Activated naive CD4-positive, alpha-beta T cell treated with anti-CD3 and anti-CD28 coated beads for 36 hours (primary cell): ENCODE measurements around the gene DSCAML1. TPM values are rescaled to one million over a fixed set of nuclear protein-coding genes. Genes with fewer than 3 reads are reported as not detected.

Source experiments
- CTCF ChIA-PET: fragments of 350-600 bp; sonication (Branson Sonifier 250); formaldehyde crosslinking; loops from one replicate; lab custom pipeline; 2021; ENCODE audit warnings: antibody characterized with exemption; lab: Charles Lee
- DNase-seq: peaks from one replicate; pipeline ENCODE4 v3.0.0-alpha.2; 2020
- H3K27ac Mint-ChIP-seq: one replicate; pipeline ENCODE4 v1.8.0; 2021; ENCODE audit warnings: mild to moderate bottlenecking, mixed read lengths
- H3K27me3 Mint-ChIP-seq: one replicate; pipeline ENCODE4 v1.8.0; 2021; ENCODE audit warnings: low read depth, mixed read lengths
- H3K36me3 Mint-ChIP-seq: one replicate; pipeline ENCODE4 v1.8.0; 2021; ENCODE audit warnings: low read depth, mixed read lengths
- H3K4me1 Mint-ChIP-seq: one replicate; pipeline ENCODE4 v1.8.0; 2021; ENCODE audit warnings: low read depth, mixed read lengths
- H3K4me3 Mint-ChIP-seq: one replicate; pipeline ENCODE4 v1.8.0; 2021; ENCODE audit warnings: mild to moderate bottlenecking, moderate library complexity, mixed read lengths
- H3K9me3 Mint-ChIP-seq: one replicate; pipeline ENCODE4 v1.8.0; 2021; ENCODE audit warnings: mixed read lengths
- intact Hi-C: fragments of 100-400 bp; cut with micrococcal nuclease; formaldehyde crosslinking; loops from one replicate; pipeline ENCODE4 v1.15.1; 2023
- total RNA-seq, 2 experiments: library from RNA; stranded (reverse); gene quantifications; one replicate each; pipeline ENCODE4 v1.2.3, GENCODE V29; 2021

Gene DSCAML1
- total RNA-seq, 2 experiments from 2014 or later, result 0.17 to 0.30 TPM

DNA sequence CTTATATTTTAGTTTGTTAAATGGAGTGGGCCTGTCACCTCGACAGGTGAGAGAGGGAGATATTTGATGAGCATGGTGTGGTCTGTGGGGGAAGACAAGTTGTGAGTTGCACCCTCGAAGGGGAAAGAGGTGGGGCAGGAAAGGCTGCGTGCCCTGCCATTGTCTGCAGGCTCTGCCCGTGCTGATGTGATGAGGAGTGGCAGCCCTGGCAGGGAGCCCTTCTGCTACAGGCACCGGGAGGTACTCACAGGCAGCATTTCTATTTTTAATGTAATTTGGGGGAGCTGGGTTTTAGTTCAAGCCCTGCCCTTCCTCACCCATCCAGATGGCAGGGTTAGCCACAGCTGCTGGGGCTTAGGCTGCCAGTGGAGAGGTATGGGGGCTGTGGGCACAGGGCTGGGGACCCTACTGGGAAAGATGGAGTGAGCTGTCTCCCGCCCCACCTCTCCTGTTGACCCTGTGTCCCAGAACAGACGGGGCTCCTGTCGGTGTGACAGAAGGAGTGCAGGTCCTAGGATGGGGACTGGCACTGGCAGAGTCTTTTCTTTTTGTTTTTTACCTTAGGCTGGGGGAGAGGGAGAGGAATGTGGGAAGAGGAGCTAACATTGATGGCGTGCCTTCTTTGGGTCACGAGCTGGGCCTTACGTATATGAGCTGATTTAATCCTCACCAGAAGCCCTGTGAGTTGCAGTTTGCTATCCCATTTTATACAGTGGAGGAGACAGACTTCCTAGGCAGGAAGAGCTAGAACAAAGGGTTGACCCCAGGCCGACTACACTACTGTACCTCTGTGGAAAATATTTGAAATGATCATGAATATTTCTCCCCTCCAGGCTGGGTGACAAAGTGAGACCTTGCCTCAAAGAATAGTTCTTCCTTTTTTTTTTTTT is 417.8 kb downstream of the DSCAML1 start:
- intact Hi-C loops, result no loop called here
- H3K4me1 Mint-ChIP-seq, result no peaks in the 10 kb centered on the region
- H3K4me3 Mint-ChIP-seq, result no peak overlapping the region
- H3K36me3 Mint-ChIP-seq, result peaks cover 9% of the 10 kb centered on the region
- no peak for DNase-seq
- H3K27ac Mint-ChIP-seq, result no peak overlapping the region
- CTCF ChIA-PET, result no interaction called here
- H3K9me3 Mint-ChIP-seq, result no peaks in the 10 kb centered on the region
- no peaks in the 10 kb centered on the region for H3K27me3 Mint-ChIP-seq

Other genes with a start within 250 kb of the DSCAML1 start
- gene FXYD2, start 27.5 kb upstream of the DSCAML1 start, total RNA-seq, result 1 to 10 TPM in 1 of 2 experiments, not detected in 1; 1.1 TPM
- not detected for gene FXYD6, start 79.4 kb upstream of the DSCAML1 start, total RNA-seq
- under 1 TPM; 0.15 to 0.21 TPM for gene TMPRSS13, start 132.2 kb upstream of the DSCAML1 start, total RNA-seq
- gene IL10RA, start 189.2 kb upstream of the DSCAML1 start, total RNA-seq, result 10 to 100 TPM; 11.3 to 16.1 TPM